Measurements from ENCODE around the gene NELFB. TPM values are rescaled to one million over a fixed set of nuclear protein-coding genes. Genes with fewer than 3 reads are reported as not detected.

Gene NELFB
- total RNA-seq, 1 experiment from 2014 or later: 71.7 TPM

DNA sequence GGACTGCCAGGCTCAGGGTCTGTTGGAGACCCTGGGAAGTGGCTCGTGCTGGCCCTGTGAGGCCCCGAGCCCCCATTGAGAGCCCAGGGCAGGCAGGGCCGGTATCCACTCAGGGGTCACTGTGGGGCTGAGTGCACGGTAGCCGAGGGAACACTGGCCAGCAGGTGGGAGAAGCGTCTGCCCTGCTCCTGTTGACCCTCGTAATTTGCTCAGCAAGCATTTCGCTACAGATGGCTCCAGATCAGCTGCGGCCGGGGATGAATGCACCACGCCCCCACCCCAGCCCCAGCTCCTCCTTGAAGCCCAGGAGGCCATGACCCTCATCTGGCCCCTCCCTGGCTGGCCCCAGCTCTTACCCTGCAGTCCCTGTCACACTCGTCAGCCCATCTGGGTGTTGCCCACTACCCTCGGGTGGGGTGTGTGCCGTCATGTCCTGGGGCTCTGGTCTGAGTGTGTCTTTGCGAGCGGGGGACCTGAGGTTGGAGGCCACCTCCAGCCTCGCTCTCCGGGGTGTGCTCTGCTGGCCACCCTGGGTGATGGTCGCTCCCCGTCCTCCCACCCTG lies 53.0 kb downstream of the NELFB start:
- Histone ChIP-seq H3K9ac (ENCODE audit: extremely low read depth, insufficient read length, low read length) (no peak overlapping the region), H3K27me3 (ENCODE audit: insufficient read depth, low read length) (no peaks in the 10 kb centered on the region), H2BK15ac (ENCODE audit: low read depth, low read length) (no peak overlapping the region), H3K56ac (ENCODE audit: insufficient read length, low read depth, low read length) (no peak overlapping the region), H2AK5ac (ENCODE audit: insufficient read length, low read length) (no peak overlapping the region), H2AFZ (ENCODE audit: low read length) (no peak overlapping the region), H3K23ac (ENCODE audit: insufficient read length, low read depth, low read length) (no peak overlapping the region), H3K4me1 (ENCODE audit: insufficient read depth, low read length) (no peaks in the 10 kb centered on the region; the same call in 1 of the 2 replicates), H3K4me2 (ENCODE audit: insufficient read depth, insufficient read length, low read length) (no peak overlapping the region), H3K27ac (ENCODE audit: insufficient read length, low read depth, low read length) (no peak overlapping the region), H4K5ac (ENCODE audit: insufficient read length, low read depth, low read length) (no peak overlapping the region), H3K9me3 (ENCODE audit: control insufficient read depth, low read depth, low read length) (no peaks in the 10 kb centered on the region), H2BK120ac (ENCODE audit: low read depth, low read length, poor library complexity, severe bottlenecking) (no peak overlapping the region), H3K79me1 (ENCODE audit: insufficient read depth, low read depth, low read length, poor library complexity, severe bottlenecking) (no peaks in the 10 kb centered on the region), H3K23me2 (ENCODE audit: insufficient read length, low read depth, low read length, poor library complexity, severe bottlenecking) (no peaks in the 10 kb centered on the region), H4K8ac (replicated peaks; ENCODE audit: insufficient read length, low read depth, low read length) (no peak overlapping the region), H2BK20ac (ENCODE audit: low read depth, low read length, poor library complexity, severe bottlenecking) (no peak overlapping the region), H3T11ph (ENCODE audit: low read length) (no peak overlapping the region), H2BK12ac (ENCODE audit: insufficient read length, low read depth, low read length) (no peak overlapping the region), H3K14ac (ENCODE audit: insufficient read depth, low read length) (no peak overlapping the region), H3K79me2 (ENCODE audit: insufficient read depth, low read length) (no peaks in the 10 kb centered on the region), H3K18ac (ENCODE audit: insufficient read length, low read depth, low read length) (no peak overlapping the region), H2BK5ac (ENCODE audit: insufficient read length, low read length) (no peak overlapping the region), H4K91ac (ENCODE audit: insufficient read length, low read depth, low read length) (no peak overlapping the region), H4K20me1 (ENCODE audit: control insufficient read depth, insufficient read depth, insufficient read length) (no peaks in the 10 kb centered on the region), H3K4ac (ENCODE audit: low read depth, low read length) (no peak overlapping the region)
- Mint-ChIP-seq H3K9me3 (no peaks in the 10 kb centered on the region; a peak in 1 of 5 replicates), H3K4me3 (no peak overlapping the region; a peak in 1 of 5 replicates), H3K27me3 (ENCODE audit: low read depth) (peaks cover 8% of the 10 kb centered on the region), H3K36me3 (ENCODE audit: insufficient read depth in 1 of 3, low read depth in 3 of 3) (no peaks in the 10 kb centered on the region), H3K4me1 (peaks cover 6 to 34% of the 10 kb centered on the region in 2 experiments), H3K27ac (no peak overlapping the region)
- WGBS (ENCODE audit: extremely low coverage, insufficient read length, low lambda C conversion rate): no CpG with 5 or more reads among the region's 20 CpGs
- no peak for TF ChIP-seq CTCF (conservative IDR thresholded peaks at IDR 0.05)
- peak; percentile 39 for DNase-seq

All from H9 (cell line).